B cell (primary cell): Measurements from ENCODE around the gene ATP10A. TPM values are rescaled to one million over a fixed set of nuclear protein-coding genes. Genes with fewer than 3 reads are reported as not detected.

Source experiments
- ATAC-seq: fragments of 200-7000 bp; cut with Tn5 transposase; one replicate; pipeline ENCODE4 v1.10.0; 2021; ENCODE audit warnings: low read depth, mild to moderate bottlenecking, moderate number of reproducible peaks, moderate library complexity
- CTCF ChIA-PET: fragments of 350-600 bp; sonication (Branson Sonifier 250); formaldehyde crosslinking; loops from one replicate; lab custom pipeline; 2021; ENCODE audit warnings: antibody characterized with exemption, inconsistent platforms; lab: Charles Lee
- POLR2A ChIA-PET: fragments of 350-600 bp; sonication (Branson Sonifier 250); formaldehyde crosslinking; loops from one replicate; lab custom pipeline; 2021; ENCODE audit warnings: antibody characterized with exemption; lab: Charles Lee
- DNase-seq: peaks from one replicate; pipeline ENCODE4 v3.0.0; 2013
- H2AFZ ChIP-seq: 2 replicates; pipeline ENCODE4 v1.6.1; 2012; ENCODE audit warnings: mild to moderate bottlenecking, low read depth, low read length; ENCODE audit not compliant: insufficient read depth, poor library complexity, severe bottlenecking
- H3K27ac ChIP-seq, 2 donors: 1 replicate in 1 of 2; 2 replicates in 1 of 2; pipeline ENCODE4 v1.5.1; 2012 to 2013; ENCODE audit warnings: low read length in 2 of 2, mild to moderate bottlenecking in 2 of 2, moderate library complexity in 1 of 2
- H3K27me3 ChIP-seq, 4 experiments: fragments of 200-600 bp in 1 of 4; sonication (generic) in 1 of 4; replicated peaks in 1 of 4; 1 replicate in 2 of 4; 2 replicates in 2 of 4; pipeline versions ENCODE4 v1.6.1 to v1.7.0; 2013 to 2016; ENCODE audit warnings: low read length in 3 of 4, mild to moderate bottlenecking in 2 of 4, mixed read lengths in 1 of 4, moderate library complexity in 1 of 4; ENCODE audit not compliant: insufficient read depth in 4 of 4, control insufficient read depth in 3 of 4; ENCODE audit errors: control extremely low read depth in 1 of 4
- H3K36me3 ChIP-seq, 2 experiments: replicated peaks in 1 of 2; 1 replicate in 1 of 2; 2 replicates in 1 of 2; pipeline versions ENCODE4 v1.6.1 to v1.7.1; 2013; ENCODE audit warnings: low read length in 1 of 2; ENCODE audit not compliant: insufficient read depth in 2 of 2, control insufficient read depth in 1 of 2; ENCODE audit errors: control extremely low read depth in 1 of 2, extremely low read depth in 1 of 2
- H3K4me1 ChIP-seq, 2 donors: fragments of 200-600 bp in 1 of 2; sonication (generic) in 1 of 2; 1 replicate in 1 of 2; 2 replicates in 1 of 2; pipeline versions ENCODE4 v1.5.1 to v1.6.1; 2013 to 2017; ENCODE audit warnings: low read length in 2 of 2; ENCODE audit not compliant: control insufficient read depth in 2 of 2, insufficient read depth in 2 of 2
- H3K4me2 ChIP-seq: replicated peaks from 2 replicates; pipeline ENCODE3; 2012; ENCODE audit warnings: mild to moderate bottlenecking, low read depth, low read length; ENCODE audit not compliant: poor library complexity, severe bottlenecking
- H3K4me3 ChIP-seq, 5 experiments: fragments of 200-600 bp in 1 of 5; sonication (generic) in 1 of 5; 1 replicate in 3 of 5; 2 replicates in 2 of 5; pipeline versions ENCODE4 v1.5.1 to v1.7.0; 2011 to 2016; ENCODE audit warnings: low read length in 4 of 5, mild to moderate bottlenecking in 4 of 5, low read depth in 2 of 5, control low read depth in 1 of 5, moderate library complexity in 1 of 5; ENCODE audit not compliant: insufficient read depth in 1 of 5; ENCODE audit errors: control extremely low read depth in 1 of 5, extremely low read depth in 1 of 5
- H3K79me2 ChIP-seq: fragments of 200-600 bp; sonication (generic); one replicate; pipeline ENCODE4 v1.6.0; 2016; ENCODE audit warnings: low read length; ENCODE audit not compliant: control insufficient read depth, insufficient read depth
- H3K9ac ChIP-seq: fragments of 200-600 bp; sonication (generic); 2 replicates; pipeline ENCODE4 v1.6.1; 2017; ENCODE audit warnings: mild to moderate bottlenecking, low read length, moderate library complexity
- H3K9me3 ChIP-seq, 3 donors: one replicate each; pipeline versions ENCODE4 v1.6.1 to v1.7.1; 2013; ENCODE audit warnings: low read length in 2 of 3; ENCODE audit not compliant: control insufficient read depth in 2 of 3, insufficient read depth in 1 of 3; ENCODE audit errors: control extremely low read depth in 1 of 3
- H4K20me1 ChIP-seq: 2 replicates; pipeline ENCODE4 v1.6.0; 2012; ENCODE audit warnings: mild to moderate bottlenecking, low read length; ENCODE audit not compliant: insufficient read depth, control insufficient read depth, poor library complexity, severe bottlenecking
- H3K27ac Mint-ChIP-seq: one replicate; pipeline ENCODE4 v1.8.0; 2021; ENCODE audit warnings: mixed read lengths
- H3K27me3 Mint-ChIP-seq: one replicate; pipeline ENCODE4 v1.8.0; 2021; ENCODE audit warnings: mixed read lengths
- H3K4me1 Mint-ChIP-seq: one replicate; pipeline ENCODE4 v1.8.0; 2021; ENCODE audit warnings: mixed read lengths
- H3K4me3 Mint-ChIP-seq: one replicate; pipeline ENCODE4 v1.8.0; 2021; ENCODE audit warnings: mixed read lengths
- H3K9me3 Mint-ChIP-seq: one replicate; pipeline ENCODE4 v1.8.0; 2022; ENCODE audit warnings: mixed read lengths; ENCODE audit not compliant: insufficient read depth
- CTCF ChIP-seq: fragments of 200-600 bp; IDR thresholded peaks from one replicate; pipeline ENCODE4 v1.8.0; 2022; ENCODE audit warnings: antibody characterized with exemption, mild to moderate bottlenecking
- EZH2 ChIP-seq: IDR thresholded peaks from 2 replicates; pipeline ENCODE4 v1.6.1; 2012; ENCODE audit warnings: borderline replicate concordance, low read depth, mild to moderate bottlenecking, moderate library complexity, low read length; ENCODE audit not compliant: insufficient read depth, poor library complexity, severe bottlenecking
- WGBS: methylation state at CpG from one replicate; pipeline ENCODE4 v1.1.5; 2013; ENCODE audit warnings: missing lambda C conversion rate; ENCODE audit not compliant: insufficient coverage; 5-methylcytosine and 5-hydroxymethylcytosine counted together
- intact Hi-C: fragments of 100-400 bp; cut with micrococcal nuclease; formaldehyde crosslinking; loops from one replicate; pipeline ENCODE4 v1.10.0; 2022
- polyA plus RNA-seq: library from polyadenylated mRNA; depleted of rRNA; stranded (reverse); fragments of >200 nt; gene quantifications from 2 replicates; pipeline ENCODE4 v1.2.3, GENCODE V29; 2012
- total RNA-seq, 2 donors: library from RNA; stranded (reverse); fragments of 120-200 nt in 1 of 2; gene quantifications; 1 replicate in 1 of 2; 2 replicates in 1 of 2; pipeline versions ENCODE4 v1.2.3 to v1.2.4, GENCODE V29; 2013 to 2022

ATP10A gene
- total and polyA plus RNA-seq, 2 donors (not counting 1 experiment from before 2014, with no cell fraction given): 0.21 to 0.22 TPM

GRCh38 chr15:25775317-25775912, 87.7 kb downstream of the ATP10A start:
- H3K4me1 Mint-ChIP-seq: peaks cover 9% of the 10 kb centered on the region
- no peaks in the 10 kb centered on the region for H3K36me3 ChIP-seq
- no peak overlapping the region for H3K27ac Mint-ChIP-seq
- no peak for TF ChIP-seq CTCF
- H3K4me3 Mint-ChIP-seq: no peak overlapping the region
- H3K4me3 ChIP-seq: no peak overlapping the region
- peaks cover 9 to 15% of the 10 kb centered on the region in 2 donors for H3K4me1 ChIP-seq
- peaks cover 0 to 3% (median 0%) of the 10 kb centered on the region in 4 experiments for H3K27me3 ChIP-seq
- H3K9ac ChIP-seq: no peak overlapping the region
- H3K27me3 Mint-ChIP-seq: peaks cover 3% of the 10 kb centered on the region
- ChIA-PET POLR2A (no interaction called here), CTCF (no interaction called here)
- WGBS: 83% methylated on average over 8 of the region's 13 CpGs
- peak; percentile 45 for ATAC-seq
- no peak overlapping the region for H2AFZ ChIP-seq
- no peak overlapping the region for H3K4me2 ChIP-seq
- H4K20me1 ChIP-seq: no peaks in the 10 kb centered on the region
- H3K9me3 ChIP-seq: peaks cover 0 to 3% (median 0%) of the 10 kb centered on the region in 3 donors
- intact Hi-C loops: no loop called here
- H3K27ac ChIP-seq: no peak overlapping the region
- no peaks in the 10 kb centered on the region for H3K79me2 ChIP-seq
- no peak for DNase-seq
- H3K9me3 Mint-ChIP-seq: no peaks in the 10 kb centered on the region

DNA sequence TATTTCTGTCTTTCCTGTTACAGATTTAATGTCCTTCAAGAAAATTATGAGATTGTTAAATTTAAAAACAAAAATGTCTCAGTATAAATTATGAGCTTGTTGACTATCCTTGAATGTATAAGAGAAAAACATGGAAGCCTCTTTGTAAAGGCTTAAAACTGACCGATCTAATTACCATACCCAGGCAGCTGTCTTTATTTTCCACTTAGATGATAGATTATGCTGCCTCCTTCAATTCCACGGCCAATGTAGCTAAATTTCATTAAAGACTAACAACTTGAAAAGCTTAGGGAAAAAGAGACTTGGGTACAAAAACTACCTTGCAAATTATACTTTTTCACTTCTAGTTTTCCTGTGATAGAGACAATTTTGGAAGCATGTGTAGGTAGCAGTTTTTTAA, 88.3 kb downstream of the ATP10A start:
- H3K27me3 ChIP-seq: no peaks in the 10 kb centered on the region
- peaks cover 0 to 3% (median 0%) of the 10 kb centered on the region in 3 donors for H3K9me3 ChIP-seq
- Mint-ChIP-seq H3K4me3 (no peak overlapping the region), H3K27ac (no peak overlapping the region), H3K9me3 (no peaks in the 10 kb centered on the region), H3K4me1 (peaks cover 9% of the 10 kb centered on the region), H3K27me3 (peaks cover 3% of the 10 kb centered on the region)
- H3K4me3 ChIP-seq: no peak overlapping the region
- intact Hi-C loops: no loop called here
- no CpG with 5 or more reads among the region's 2 CpGs for WGBS
- POLR2A ChIA-PET: no interaction called here
- H3K36me3 ChIP-seq: no peaks in the 10 kb centered on the region
- peaks cover 9 to 15% of the 10 kb centered on the region in 2 donors for H3K4me1 ChIP-seq
- CTCF ChIA-PET: no interaction called here
- TF ChIP-seq EZH2 (no peak), CTCF (no peak)
- H3K9ac ChIP-seq: no peak overlapping the region
- DNase-seq (no peak), ATAC-seq (no peak)
- H3K4me2 ChIP-seq: no peak overlapping the region
- H2AFZ ChIP-seq: no peak overlapping the region
- H3K27ac ChIP-seq: no peak overlapping the region
- no peaks in the 10 kb centered on the region for H3K79me2 ChIP-seq
- H4K20me1 ChIP-seq: no peaks in the 10 kb centered on the region
